Adipose tissue (tissue), 3 donors: ENCODE results near the gene P2RX7. TPM values are rescaled to one million over a fixed set of nuclear protein-coding genes. Genes with fewer than 3 reads are reported as not detected.

Source experiments
- H3K27ac ChIP-seq: one replicate; pipeline ENCODE4 v1.5.1; 2013; ENCODE audit warnings: low read depth, low read length
- WGBS, 3 donors: extraction: QIAGEN DNeasy Blood & Tissue Kit; methylation state at CpG; one replicate each; pipeline ENCODE4 v1.1.7; 2013; 5-methylcytosine and 5-hydroxymethylcytosine counted together
- polyA plus RNA-seq, 3 donors: library from polyadenylated mRNA; stranded (reverse); fragments of 200-250 nt; gene quantifications; one replicate each; pipeline ENCODE4 v1.2.3, GENCODE V29; 2013
- donor health status: healthy with polysubstance abuse.
- donor health status: Bipolar disorder and iron deficiency.
- donor health status: healthy.

P2RX7 gene
- under 1 TPM; 0.55 to 0.90 (median 0.61) TPM for polyA plus RNA-seq

- no peak within 1 kb of the TSS for H3K27ac ChIP-seq
- WGBS, 3 donors = 2 to 9% (median 2%) methylated on average over 25 of the region's 25 CpGs
These were observed at the start of gene P2RX7 for GRCh38 chr12:121132601-121133481. Gene P2RX7, plus strand, starts transcription at chr12:121132876. Its CDS starts 95 bp downstream, at chr12:121132971.

DNA sequence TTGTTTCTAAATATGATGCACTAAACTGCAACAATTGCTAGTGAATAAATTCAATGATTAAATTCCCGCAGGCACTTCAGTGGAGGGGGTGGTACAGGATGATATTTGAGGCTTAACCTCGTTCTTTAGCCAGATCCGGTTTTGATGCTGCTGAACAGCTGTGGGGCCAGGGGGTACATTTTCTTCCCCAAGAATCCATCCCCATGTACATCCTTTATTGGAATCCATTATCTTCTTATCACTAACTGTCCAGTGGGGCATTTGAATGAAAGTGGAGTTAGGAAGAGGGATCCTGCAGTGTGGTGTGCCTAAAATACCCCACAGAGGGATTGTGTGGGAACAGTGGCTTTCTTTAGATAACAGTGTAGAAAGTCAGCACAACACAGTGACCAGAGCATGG, 48.4 kb upstream of the P2RX7 start:
- no peak overlapping the region for H3K27ac ChIP-seq
- 75 to 77% (median 75%) methylated on average over 3 of the region's 3 CpGs for WGBS, 3 donors

- H3K27ac ChIP-seq = no peak overlapping the region
- WGBS, 3 donors = 88 to 93% (median 88%) methylated on average over 4 of the region's 4 CpGs
These were observed 47.6 kb upstream of the P2RX7 start for GRCh38 chr12:121085069-121085468.

- WGBS, 3 donors = 90 to 92% (median 92%) methylated on average over 17 of the region's 17 CpGs
- H3K27ac ChIP-seq = no peak overlapping the region
These were observed 46.9 kb upstream of the P2RX7 start for GRCh38 chr12:121085506-121086353.

GRCh38 chr12:121086781-121087295, 45.8 kb upstream of the P2RX7 start:
- 89 to 91% (median 89%) methylated on average over 8 of the region's 8 CpGs for WGBS, 3 donors
- no peak overlapping the region for H3K27ac ChIP-seq

DNA sequence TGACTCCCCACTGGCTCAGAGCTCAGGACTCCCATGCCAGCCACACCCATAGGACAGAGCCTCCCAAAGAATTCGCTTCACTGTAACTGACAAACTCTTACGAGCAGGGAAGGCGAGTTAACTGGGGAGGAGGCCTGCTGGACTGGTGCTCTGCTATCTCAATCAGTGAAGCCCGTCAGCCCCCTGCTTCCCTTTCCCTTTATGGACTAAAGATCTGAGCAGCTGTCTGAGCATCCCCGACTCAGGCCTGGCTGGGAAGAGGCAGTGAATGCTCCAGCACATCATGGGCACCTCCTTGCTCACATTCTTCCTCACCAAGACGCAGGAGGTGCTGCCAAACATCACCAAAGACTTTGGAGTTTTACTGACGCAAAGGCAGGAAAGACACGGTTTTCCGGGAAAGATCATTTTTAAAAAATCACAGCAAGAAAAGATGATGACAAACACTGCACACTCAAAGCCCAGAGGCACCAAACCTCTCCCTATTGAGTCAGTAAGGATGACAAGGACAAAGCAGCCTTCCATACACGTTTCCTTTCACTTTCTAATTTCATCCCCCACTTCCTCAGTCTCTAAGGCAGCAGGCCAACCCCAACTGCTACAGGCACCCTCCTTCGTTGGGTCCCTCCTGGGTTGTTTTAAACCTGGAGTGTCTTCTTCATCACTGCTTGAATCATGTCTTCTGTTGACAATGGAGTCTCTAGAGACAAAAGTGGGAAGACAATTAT, 45.0 kb upstream of the P2RX7 start:
- H3K27ac ChIP-seq = no peak overlapping the region
- 54 to 73% (median 64%) methylated on average over 11 of the region's 11 CpGs for WGBS, 3 donors

DNA sequence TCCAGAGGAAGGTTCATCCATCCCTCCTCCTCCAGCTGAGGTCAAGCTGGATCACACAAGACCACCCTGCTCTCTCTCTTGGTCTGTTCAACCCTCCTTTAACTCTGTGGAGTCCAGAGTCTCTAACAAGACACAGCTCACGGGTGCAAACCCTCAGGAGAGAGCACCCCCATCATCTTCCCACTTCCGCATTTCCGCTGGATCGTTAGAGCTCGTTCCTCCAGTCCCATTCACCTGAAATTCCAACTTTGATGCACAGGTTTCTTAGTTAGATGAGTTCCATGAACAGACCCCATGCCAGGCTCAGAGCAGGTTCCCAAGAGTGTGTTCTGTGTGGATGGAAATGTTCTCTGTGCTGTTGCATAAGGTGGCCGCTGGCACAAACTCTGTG, 44.5 kb upstream of the P2RX7 start:
- H3K27ac ChIP-seq = no peak overlapping the region
- WGBS, 3 donors = 89 to 94% (median 93%) methylated on average over 6 of the region's 6 CpGs

GRCh38 chr12:121089031-121089812, 43.5 kb upstream of the P2RX7 start:
- WGBS, 3 donors = 78 to 87% (median 84%) methylated on average over 14 of the region's 14 CpGs

DNA sequence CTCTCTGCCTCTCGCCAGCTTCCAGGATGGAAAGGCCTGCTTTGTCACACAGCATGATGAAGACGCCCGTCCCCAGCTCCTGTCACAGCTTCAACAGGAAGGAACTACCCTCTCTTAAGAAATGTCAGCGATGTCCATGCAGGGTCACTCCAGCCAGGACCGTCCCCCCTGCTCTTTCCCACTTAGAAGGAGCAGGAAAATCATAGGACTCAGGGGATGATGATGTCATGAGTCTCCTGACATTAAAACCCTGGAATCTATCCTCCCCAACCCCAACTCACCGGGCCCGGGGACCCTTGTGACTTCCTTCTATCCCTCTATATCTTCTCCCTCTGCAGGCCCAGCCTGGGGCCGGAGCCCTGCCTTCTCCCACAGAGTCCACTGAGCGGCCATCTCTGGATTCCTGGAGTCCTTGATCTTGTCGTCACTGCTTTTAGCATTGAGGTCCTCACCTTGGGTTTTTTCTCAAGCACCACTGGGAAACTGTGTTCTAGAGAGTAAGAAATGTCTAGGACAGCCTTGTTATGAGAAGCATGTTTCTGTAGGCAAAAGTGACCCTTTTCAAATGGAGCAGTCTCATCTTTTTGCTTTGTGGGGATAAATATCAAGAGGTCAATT, 42.8 kb upstream of the P2RX7 start:
- 66 to 86% (median 69%) methylated on average over 10 of the region's 10 CpGs for WGBS, 3 donors
- H3K27ac ChIP-seq = no peak overlapping the region

More at GRCh38 chr12:121089031-121089812, 43.5 kb upstream of the P2RX7 start:
- H3K27ac ChIP-seq = no peak overlapping the region

DNA sequence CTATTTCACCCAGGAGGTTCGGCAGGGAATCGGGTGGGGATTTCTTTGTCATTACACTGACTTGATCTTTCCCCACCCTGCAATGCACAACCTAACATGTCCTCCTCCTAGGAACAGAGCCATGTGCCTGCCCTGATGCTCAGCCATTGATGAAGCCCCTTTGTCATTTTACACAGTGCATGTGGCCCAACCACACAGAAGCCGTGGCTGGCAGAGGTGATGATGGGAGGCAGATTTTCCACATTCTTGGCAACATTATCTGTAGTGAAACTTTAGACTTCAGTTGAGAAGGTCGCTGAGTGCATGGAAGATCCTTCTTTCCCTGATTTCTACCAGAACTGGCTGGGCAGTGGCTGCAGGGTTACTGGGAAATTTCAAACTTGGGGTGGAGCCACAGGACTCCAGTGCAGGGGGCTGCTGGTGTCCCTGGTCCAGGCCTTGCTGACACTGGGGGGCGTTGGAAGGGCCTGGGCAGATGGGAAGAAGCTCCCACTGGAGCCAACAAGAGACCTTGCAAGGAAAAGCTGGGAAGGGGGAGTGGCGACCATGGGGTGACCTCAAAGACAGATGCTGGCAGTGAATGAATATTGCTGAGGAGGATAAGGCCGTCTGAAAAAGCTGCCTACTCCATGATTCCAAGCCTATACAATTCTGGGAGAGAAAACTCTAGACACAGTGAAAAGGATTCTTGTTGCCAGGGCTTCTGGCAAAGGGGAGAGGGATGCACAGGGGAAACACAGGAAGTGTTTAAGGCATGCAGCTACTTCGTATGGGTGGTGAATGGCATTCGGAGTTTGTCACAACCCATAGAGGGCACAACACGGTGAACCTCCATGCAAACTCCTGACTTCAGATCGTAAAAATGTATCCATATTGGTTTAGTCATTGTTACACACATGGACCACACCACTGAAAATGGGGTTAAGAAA, 41.8 kb upstream of the P2RX7 start:
- H3K27ac ChIP-seq = no peak overlapping the region
- 73 to 78% (median 74%) methylated on average over 11 of the region's 11 CpGs for WGBS, 3 donors

- H3K27ac ChIP-seq = no peak overlapping the region
- 93 to 99% (median 96%) methylated on average over 2 of the region's 2 CpGs for WGBS, 3 donors
These were observed 40.6 kb upstream of the P2RX7 start for GRCh38 chr12:121092034-121092433.

GRCh38 chr12:121093487-121093891, 39.2 kb upstream of the P2RX7 start:
- WGBS, 3 donors = 95 to 96% (median 95%) methylated on average over 24 to 31 of the region's 31 CpGs
- H3K27ac ChIP-seq = no peak overlapping the region

GRCh38 chr12:121095544-121096198, 37.0 kb upstream of the P2RX7 start:
- H3K27ac ChIP-seq = no peak overlapping the region
- 1 to 3% (median 2%) methylated on average over 33 of the region's 33 CpGs for WGBS, 3 donors

GRCh38 chr12:121096199-121096798, 36.4 kb upstream of the P2RX7 start:
- 23 to 27% (median 23%) methylated on average over 11 of the region's 11 CpGs for WGBS, 3 donors
- H3K27ac ChIP-seq = no peak overlapping the region

DNA sequence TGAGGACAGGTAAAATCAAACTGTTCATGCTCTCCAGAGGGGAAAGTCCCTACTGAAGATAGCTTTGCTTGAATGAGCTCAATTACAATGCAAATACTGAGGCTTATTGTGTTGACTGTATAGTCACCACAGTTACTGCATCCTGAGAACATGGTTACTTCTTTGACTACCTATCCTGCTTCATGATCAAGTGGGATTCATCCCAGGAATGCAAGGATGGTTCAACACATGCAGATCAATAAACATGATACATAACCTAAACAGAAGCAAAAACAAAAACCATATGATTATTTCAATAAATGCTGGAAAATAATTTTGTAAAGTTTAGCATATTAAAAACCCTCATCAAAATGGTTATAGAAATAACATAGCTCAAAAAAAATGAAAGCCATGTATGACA, 32.9 kb upstream of the P2RX7 start:
- no peak overlapping the region for H3K27ac ChIP-seq

- no peak overlapping the region for H3K27ac ChIP-seq
- 13 to 17% (median 17%) methylated on average over 1 of the region's 1 CpG for WGBS, 3 donors
These were observed 30.4 kb upstream of the P2RX7 start for GRCh38 chr12:121102307-121102706.
